Naive thymus-derived CD8-positive, alpha-beta T cell (primary cell): Measurements from ENCODE around the gene CPD. TPM values are rescaled to one million over a fixed set of nuclear protein-coding genes. Genes with fewer than 3 reads are reported as not detected.
"Not testable (repeated sequence)": the region's sequence is repeated elsewhere in the genome, so short reads cannot be mapped to it uniquely, and the experiment has no call there.

Source experiments
- ATAC-seq, 2 donors: fragments of 150-1000 bp; cut with Tn5 transposase in 1 of 2; sonication (Bioruptor Pico), chemical (Tn5 transposase) in 1 of 2; 1 replicate in 1 of 2; 2 replicates in 1 of 2; pipeline ENCODE4 v1.10.0; 2021; ENCODE audit warnings: mild to moderate bottlenecking in 2 of 2, moderate library complexity in 2 of 2
- POLR2A ChIA-PET: fragments of 350-600 bp; sonication (Branson Sonifier 250); formaldehyde crosslinking; loops from one replicate; lab custom pipeline; 2021; ENCODE audit warnings: antibody characterized with exemption; lab: Charles Lee
- DNase-seq, 10 donors: peaks; one replicate each; pipeline versions ENCODE4 v3.0.0 to v3.0.0-alpha.2; 2020 to 2022
- H3K27ac Mint-ChIP-seq, 10 donors: one replicate each; pipeline ENCODE4 v1.8.0; 2020 to 2022; ENCODE audit warnings: mild to moderate bottlenecking in 10 of 10, mixed read lengths in 10 of 10, moderate library complexity in 4 of 10, inconsistent platforms in 1 of 10
- H3K27me3 Mint-ChIP-seq, 5 donors: one replicate each; pipeline ENCODE4 v1.8.0; 2021 to 2022; ENCODE audit warnings: mixed read lengths in 5 of 5
- H3K36me3 Mint-ChIP-seq, 3 donors: one replicate each; pipeline ENCODE4 v1.8.0; 2020 to 2022; ENCODE audit warnings: mixed read lengths in 3 of 3, mild to moderate bottlenecking in 2 of 3, inconsistent platforms in 1 of 3
- H3K4me1 Mint-ChIP-seq, 4 donors: one replicate each; pipeline ENCODE4 v1.8.0; 2021 to 2022; ENCODE audit warnings: mixed read lengths in 4 of 4
- H3K4me3 Mint-ChIP-seq, 10 donors: one replicate each; pipeline ENCODE4 v1.8.0; 2020 to 2022; ENCODE audit warnings: mild to moderate bottlenecking in 10 of 10, mixed read lengths in 10 of 10, moderate library complexity in 6 of 10, inconsistent platforms in 1 of 10
- H3K9me3 Mint-ChIP-seq, 9 donors: one replicate each; pipeline ENCODE4 v1.8.0; 2020 to 2022; ENCODE audit warnings: mixed read lengths in 9 of 9, mild to moderate bottlenecking in 3 of 9, inconsistent platforms in 1 of 9, moderate library complexity in 1 of 9
- polyA plus RNA-seq, 3 donors: library from polyadenylated mRNA; unstranded; fragments of 300-500 nt; fragmentation: Illumina TruSeq; gene quantifications; one replicate each; pipeline ENCODE4 v1.2.3, GENCODE V29; 2021
- total RNA-seq, 8 experiments: library from RNA in 2 of 8; stranded (reverse) in 2 of 8; gene quantifications; one replicate each; pipeline ENCODE4 v1.2.3 and lab custom pipeline; 2021 to 2026

CPD gene
- total and polyA plus RNA-seq, 5 experiments from 2014 or later, result 7.6 to 27.7 (median 11.2) TPM

DNA sequence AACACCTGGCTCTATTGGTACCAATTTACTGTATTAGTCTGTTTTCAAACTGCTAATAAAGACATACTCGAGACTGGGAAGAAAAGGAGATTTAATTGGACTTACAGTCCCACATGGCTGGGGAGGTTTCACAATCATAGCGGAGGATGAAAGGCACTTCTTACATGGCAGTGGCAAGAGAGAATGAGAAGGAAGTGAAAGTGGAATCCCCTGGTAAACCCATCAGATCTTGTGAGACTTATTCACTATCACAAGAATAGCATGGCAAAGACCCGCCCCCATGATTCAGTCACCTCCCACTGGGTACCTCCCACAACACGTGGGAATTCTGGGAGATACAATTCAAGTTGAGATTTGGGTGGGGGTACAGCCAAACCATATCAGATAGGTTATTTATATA, 75.9 kb downstream of the CPD start:
- DNase-seq, result no peak
- Mint-ChIP-seq H3K36me3 (peaks cover 0 to 77% (median 36%) of the 10 kb centered on the region in 3 donors), H3K27ac (no peak overlapping the region), H3K9me3 (peaks cover 0 to 4% (median 0%) of the 10 kb centered on the region in 9 donors), H3K4me3 (no peak overlapping the region), H3K27me3 (no peaks in the 10 kb centered on the region), H3K4me1 (peaks cover 0 to 2% (median 0%) of the 10 kb centered on the region in 4 donors)
- POLR2A ChIA-PET, result no interaction called here
- ATAC-seq, result no peak

GRCh38 chr17:30458371-30458770, 79.6 kb downstream of the CPD start:
- Mint-ChIP-seq H3K4me1 (peaks cover 0 to 2% (median 0%) of the 10 kb centered on the region in 4 donors), H3K27ac (no peak overlapping the region), H3K4me3 (no peak overlapping the region), H3K36me3 (peaks cover 0 to 65% (median 30%) of the 10 kb centered on the region in 3 donors), H3K27me3 (no peaks in the 10 kb centered on the region), H3K9me3 (peaks cover 0 to 4% (median 0%) of the 10 kb centered on the region in 9 donors)
- ATAC-seq, result no peak
- DNase-seq, result no peak
- POLR2A ChIA-PET, result no interaction called here

- peaks cover 0 to 67% (median 26%) of the 10 kb centered on the region in 3 donors for H3K36me3 Mint-ChIP-seq
- H3K4me3 Mint-ChIP-seq, H3K27ac Mint-ChIP-seq, H3K9me3 Mint-ChIP-seq, ATAC-seq, H3K4me1 Mint-ChIP-seq, DNase-seq, H3K27me3 Mint-ChIP-seq, POLR2A ChIA-PET: not testable (repeated sequence)
Observed at GRCh38 chr17:30458797-30459413, 80.2 kb downstream of the CPD start.

- Mint-ChIP-seq H3K36me3 (peaks cover 0 to 25% (median 1%) of the 10 kb centered on the region in 3 donors), H3K27me3 (peaks cover 0 to 4% (median 2%) of the 10 kb centered on the region in 5 donors), H3K9me3 (no peaks in the 10 kb centered on the region), H3K4me1 (no peaks in the 10 kb centered on the region), H3K4me3 (no peak overlapping the region), H3K27ac (peak overlapping the region in 1 of 10 donors; percentile 11)
- DNase-seq (no peak), ATAC-seq (no peak)
- POLR2A ChIA-PET, result no interaction called here
Observed at GRCh38 chr17:30468465-30468864, 89.7 kb downstream of the CPD start.

GRCh38 chr17:30472238-30472890, 93.6 kb downstream of the CPD start:
- H3K9me3 Mint-ChIP-seq, result no peaks in the 10 kb centered on the region
- DNase-seq (no peak), ATAC-seq (no peak)
- no peak overlapping the region for H3K4me3 Mint-ChIP-seq
- H3K36me3 Mint-ChIP-seq, result peaks cover 0 to 2% (median 2%) of the 10 kb centered on the region in 3 donors
- peaks cover 0 to 5% (median 2%) of the 10 kb centered on the region in 5 donors for H3K27me3 Mint-ChIP-seq
- POLR2A ChIA-PET, result interaction anchor here (0.6 to 0.8 kb wide), 3 partner anchors 82 to 768 kb away, joined by 3 to 6 read pairs (median 3); no protein-coding TSS in a partner anchor
- no peak overlapping the region for H3K27ac Mint-ChIP-seq
- H3K4me1 Mint-ChIP-seq, result peaks cover 9 to 19% (median 16%) of the 10 kb centered on the region in 4 donors

DNA sequence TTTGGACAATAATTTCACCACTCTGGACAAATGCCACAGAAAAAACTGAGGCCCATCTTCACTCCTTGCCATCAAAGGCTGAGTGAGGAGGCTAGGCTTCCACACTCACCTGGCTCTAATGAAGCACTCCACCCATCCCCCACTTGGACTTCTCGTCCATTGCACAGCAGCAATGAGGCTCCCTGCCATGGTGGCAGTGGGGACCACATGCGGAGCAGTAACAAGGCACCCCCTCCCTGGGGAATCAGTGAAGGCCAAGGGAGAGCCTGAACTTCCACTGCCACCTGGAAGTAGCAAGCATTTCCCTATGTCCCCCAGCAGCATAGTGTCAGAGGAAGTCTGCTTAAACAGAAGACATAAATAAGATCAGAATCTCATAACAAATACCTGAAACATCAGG, 96.5 kb downstream of the CPD start:
- ATAC-seq, result no peak
- POLR2A ChIA-PET, result no interaction called here
- Mint-ChIP-seq H3K27ac (no peak overlapping the region), H3K27me3 (peaks cover 0 to 5% (median 2%) of the 10 kb centered on the region in 5 donors), H3K36me3 (peaks cover 0 to 14% (median 2%) of the 10 kb centered on the region in 3 donors), H3K4me1 (peaks cover 16 to 41% (median 35%) of the 10 kb centered on the region in 4 donors), H3K4me3 (peak overlapping the region in 2 of 10 donors; percentile 8 to 96), H3K9me3 (no peaks in the 10 kb centered on the region)
- DNase-seq, result no peak

- Mint-ChIP-seq H3K4me1 (peaks cover 16 to 42% (median 40%) of the 10 kb centered on the region in 4 donors), H3K4me3 (peak overlapping the region; percentile 96 to 99 (median 98)), H3K27me3 (peaks cover 0 to 5% (median 2%) of the 10 kb centered on the region in 5 donors), H3K36me3 (peaks cover 0 to 29% (median 2%) of the 10 kb centered on the region in 3 donors), H3K9me3 (no peaks in the 10 kb centered on the region), H3K27ac (peak overlapping the region; percentile 98 to 100 (median 100))
- ATAC-seq (peak; percentile 1 to 24), DNase-seq (peak in 3 of 10 donors; percentile 1 to 3 (median 2))
- POLR2A ChIA-PET, result interaction anchor here (0.9 to 1.1 kb wide), 3 partner anchors 184 to 347 kb away, joined by 3 to 4 read pairs (median 3); partner anchors contain the start of gene CRLF3
Observed at GRCh38 chr17:30476726-30477082, 98.0 kb downstream of the CPD start.

DNA sequence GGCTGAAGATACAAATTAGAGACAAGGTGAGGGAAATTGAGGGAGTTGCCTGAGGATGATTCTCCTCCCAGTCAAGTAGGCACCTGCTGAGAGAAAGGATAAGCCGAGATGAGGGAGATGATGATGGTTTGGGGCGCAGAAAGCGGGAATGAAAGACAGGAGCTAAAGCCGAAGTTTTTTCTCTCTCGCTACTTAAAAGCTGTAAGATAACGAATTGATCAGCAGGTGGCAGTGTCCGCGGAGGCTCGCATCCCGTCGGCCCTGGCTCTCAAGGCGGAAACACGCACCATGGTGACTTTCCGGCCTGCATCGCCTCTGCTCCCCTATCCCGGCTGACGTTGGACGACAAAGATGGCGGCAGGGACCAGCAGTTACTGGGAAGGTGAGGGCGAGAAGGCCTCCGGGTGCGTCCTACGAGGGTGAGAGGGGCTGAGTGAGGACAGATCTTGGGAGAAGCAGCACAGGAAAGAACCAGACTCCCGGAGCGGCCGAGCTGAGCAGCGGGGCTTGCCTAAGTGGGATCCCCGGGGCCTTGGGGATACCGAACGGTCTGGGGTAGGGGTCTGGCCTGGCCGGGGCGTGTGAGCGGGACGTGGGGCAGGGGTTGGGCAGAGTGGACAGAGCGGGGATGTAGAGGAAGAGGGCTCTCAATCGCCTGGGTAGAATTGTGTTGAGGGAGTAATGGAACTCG, 98.5 kb downstream of the CPD start, which contains the start of gene GOSR1:
TSS of gene GOSR1 (plus strand) at position 326 of the 691 bp plus-strand sequence. CDS start at position 352, 26 bp downstream.
- POLR2A ChIA-PET, result interaction anchor here (0.5 to 1.1 kb wide), 4 partner anchors 43 to 347 kb away, joined by 3 to 4 read pairs (median 4); partner anchors contain the start of gene CRLF3
- peak within 1 kb of the TSS; percentile 98 to 100 (median 100) for H3K27ac Mint-ChIP-seq
- H3K36me3 Mint-ChIP-seq, result peaks cover 0 to 34% (median 2%) of the 10 kb centered on the region in 3 donors
- peaks cover 16 to 42% (median 40%) of the 10 kb centered on the region in 4 donors for H3K4me1 Mint-ChIP-seq
- peaks cover 0 to 5% (median 2%) of the 10 kb centered on the region in 5 donors for H3K27me3 Mint-ChIP-seq
- no peaks in the 10 kb centered on the region for H3K9me3 Mint-ChIP-seq
- peak; percentile 80 to 96 (median 89) for DNase-seq
- H3K4me3 Mint-ChIP-seq, result peak within 1 kb of the TSS; percentile 96 to 99 (median 98)
- peak; percentile 95 to 98 for ATAC-seq

GRCh38 chr17:30477774-30478115, 99.0 kb downstream of the CPD start:
- peaks cover 0 to 40% (median 3%) of the 10 kb centered on the region in 3 donors for H3K36me3 Mint-ChIP-seq
- POLR2A ChIA-PET, result interaction anchor here (0.5 to 0.9 kb wide), 2 partner anchors 43 to 331 kb away, joined by 3 to 4 read pairs; no protein-coding TSS in a partner anchor
- peaks cover 0 to 5% (median 2%) of the 10 kb centered on the region in 5 donors for H3K27me3 Mint-ChIP-seq
- H3K4me3 Mint-ChIP-seq, result peak overlapping the region; percentile 96 to 99 (median 98)
- H3K4me1 Mint-ChIP-seq, result peaks cover 16 to 45% (median 42%) of the 10 kb centered on the region in 4 donors
- DNase-seq (peak in 7 of 10 donors; percentile 15 to 57 (median 37)), ATAC-seq (peak; percentile 58 to 81)
- no peaks in the 10 kb centered on the region for H3K9me3 Mint-ChIP-seq
- peak overlapping the region; percentile 98 to 100 (median 100) for H3K27ac Mint-ChIP-seq

DNA sequence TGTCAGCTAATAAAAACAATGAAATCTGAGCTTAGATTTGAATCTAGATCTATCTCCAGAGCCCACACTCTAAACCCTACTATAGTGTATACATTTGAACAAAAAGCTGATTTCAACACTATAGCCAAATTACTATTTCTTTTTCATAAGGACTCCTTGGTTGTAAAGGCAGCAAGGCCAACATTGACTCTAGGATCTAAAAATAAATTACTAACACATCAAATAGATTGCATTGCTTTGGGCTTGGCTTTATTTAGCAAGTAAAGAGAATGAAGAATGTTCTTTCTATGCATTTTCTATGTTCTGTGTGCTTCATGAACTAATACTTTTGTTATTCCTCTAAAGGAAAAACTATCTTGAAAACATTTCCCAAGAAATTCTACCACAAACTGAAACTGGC, 103.8 kb downstream of the CPD start:
- Mint-ChIP-seq H3K4me1 (peaks cover 7 to 35% (median 26%) of the 10 kb centered on the region in 4 donors), H3K4me3 (no peak overlapping the region), H3K9me3 (no peaks in the 10 kb centered on the region), H3K27me3 (no peaks in the 10 kb centered on the region), H3K27ac (no peak overlapping the region), H3K36me3 (peaks cover 4 to 81% (median 22%) of the 10 kb centered on the region in 3 donors)
- DNase-seq (no peak), ATAC-seq (no peak)
- POLR2A ChIA-PET, result no interaction called here

- no peaks in the 10 kb centered on the region for H3K27me3 Mint-ChIP-seq
- H3K36me3 Mint-ChIP-seq, result peaks cover 4 to 82% (median 24%) of the 10 kb centered on the region in 3 donors
- H3K27ac Mint-ChIP-seq, result no peak overlapping the region
- DNase-seq (no peak), ATAC-seq (no peak)
- POLR2A ChIA-PET, result no interaction called here
- no peak overlapping the region for H3K4me3 Mint-ChIP-seq
- H3K9me3 Mint-ChIP-seq, result no peaks in the 10 kb centered on the region
- peaks cover 2 to 29% (median 20%) of the 10 kb centered on the region in 4 donors for H3K4me1 Mint-ChIP-seq
Observed at GRCh38 chr17:30483159-30483558, 104.4 kb downstream of the CPD start.

DNA sequence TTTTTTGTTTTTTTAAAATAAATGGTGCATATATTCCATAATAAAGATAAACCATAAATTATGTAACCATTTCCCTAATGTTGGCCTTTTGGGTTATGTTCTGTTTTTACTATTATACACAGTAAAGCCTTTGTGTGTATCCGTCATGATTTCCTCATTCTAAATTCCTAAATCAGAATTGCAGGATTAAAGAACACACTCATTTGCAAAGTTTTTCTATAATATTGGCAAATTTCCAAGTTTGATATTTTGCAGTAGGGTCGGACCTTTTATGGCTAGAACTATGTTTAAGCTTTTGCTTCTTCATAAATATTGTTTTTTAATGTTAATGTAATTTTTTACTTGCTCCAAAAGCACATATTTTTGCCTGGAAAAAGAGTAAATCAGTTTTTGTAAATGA, 115.1 kb downstream of the CPD start:
- Mint-ChIP-seq H3K36me3 (peaks cover 12 to 93% (median 35%) of the 10 kb centered on the region in 3 donors), H3K27ac (no peak overlapping the region)
- POLR2A ChIA-PET, result no interaction called here

More for the DNA sequence above, 115.1 kb downstream of the CPD start:
- H3K4me3 Mint-ChIP-seq, result no peak overlapping the region
- DNase-seq (no peak), ATAC-seq (no peak)
- H3K4me1 Mint-ChIP-seq, result peaks cover 1 to 17% (median 11%) of the 10 kb centered on the region in 4 donors
- no peaks in the 10 kb centered on the region for H3K27me3 Mint-ChIP-seq
- H3K9me3 Mint-ChIP-seq, result no peaks in the 10 kb centered on the region
